GM18511 (cell line): ENCODE data around the gene GMDS.
"Not testable (repeated sequence)": the region's sequence is repeated elsewhere in the genome, so short reads cannot be mapped to it uniquely, and the experiment has no call there.

ENCODE experiments used
- ATAC-seq: cut with Tn5 transposase; IDR thresholded peaks from one replicate; pipeline ENCODE4 v1.9.1; 2021; ENCODE audit warnings: mild to moderate bottlenecking, moderate library complexity; ENCODE audit not compliant: unreplicated experiment

The GMDS gene

GRCh38 chr6:1845543-1845942 lies 399.9 kb downstream of the GMDS start:
- not testable (repeated sequence) for ATAC-seq

GRCh38 chr6:1842334-1842733 lies 403.1 kb downstream of the GMDS start:
- no peak for ATAC-seq

- no peak for ATAC-seq
Observed at GRCh38 chr6:1841136-1841535, 404.3 kb downstream of the GMDS start.

GRCh38 chr6:1840491-1841121 lies 404.8 kb downstream of the GMDS start:
- no peak for ATAC-seq

- no peak for ATAC-seq
Observed at GRCh38 chr6:1839361-1839760, 406.0 kb downstream of the GMDS start.

GRCh38 chr6:1838604-1839213 lies 406.7 kb downstream of the GMDS start:
- ATAC-seq, result no peak

- ATAC-seq, result no peak
Observed at GRCh38 chr6:1837826-1838225, 407.6 kb downstream of the GMDS start.

GRCh38 chr6:1836690-1837089 lies 408.7 kb downstream of the GMDS start:
- no peak for ATAC-seq

- ATAC-seq, result no peak
Observed at GRCh38 chr6:1834646-1835516, 410.5 kb downstream of the GMDS start.

- no peak for ATAC-seq
Observed at GRCh38 chr6:1834207-1834606, 411.2 kb downstream of the GMDS start.

- ATAC-seq, result no peak
Observed at GRCh38 chr6:1832844-1833787, 412.3 kb downstream of the GMDS start.

GRCh38 chr6:1832358-1832757 lies 413.0 kb downstream of the GMDS start:
- ATAC-seq, result no peak

- ATAC-seq, result no peak
Observed at GRCh38 chr6:1827984-1828793, 417.2 kb downstream of the GMDS start.

- no peak for ATAC-seq
Observed at GRCh38 chr6:1825926-1826325, 419.5 kb downstream of the GMDS start.

- ATAC-seq, result no peak
Observed at GRCh38 chr6:1825277-1825676, 420.1 kb downstream of the GMDS start.

- no peak for ATAC-seq
Observed at GRCh38 chr6:1821513-1822183, 423.8 kb downstream of the GMDS start.

- ATAC-seq, result no peak
Observed at GRCh38 chr6:1821164-1821512, 424.3 kb downstream of the GMDS start.

GRCh38 chr6:1820714-1821113 lies 424.7 kb downstream of the GMDS start:
- ATAC-seq, result no peak

- no peak for ATAC-seq
Observed at GRCh38 chr6:1820165-1820564, 425.2 kb downstream of the GMDS start.

GRCh38 chr6:1819007-1819406 lies 426.4 kb downstream of the GMDS start:
- ATAC-seq, result no peak
